ENCODE results near the gene BPIFA1.

DNA sequence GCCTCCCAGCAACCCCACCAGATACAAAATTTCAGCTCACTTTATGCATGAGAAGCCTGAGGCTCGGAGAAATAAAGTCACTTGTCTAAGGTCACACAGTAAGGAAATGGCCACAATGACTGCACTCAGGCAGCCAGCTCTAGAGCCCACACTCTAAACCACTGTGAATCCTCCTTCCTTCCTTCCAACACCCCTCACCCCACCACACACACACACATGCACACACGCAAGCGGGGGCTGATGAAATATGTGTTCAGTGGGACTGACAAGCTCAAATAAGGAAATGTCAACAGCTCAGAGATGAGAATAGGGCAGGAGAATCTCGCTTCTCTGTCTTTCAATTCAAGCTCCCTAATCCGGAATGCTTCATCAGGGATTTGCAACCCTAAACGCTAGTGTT lies 6.0 kb upstream of the BPIFA1 start:
- TF ChIP-seq, protein P1, sequence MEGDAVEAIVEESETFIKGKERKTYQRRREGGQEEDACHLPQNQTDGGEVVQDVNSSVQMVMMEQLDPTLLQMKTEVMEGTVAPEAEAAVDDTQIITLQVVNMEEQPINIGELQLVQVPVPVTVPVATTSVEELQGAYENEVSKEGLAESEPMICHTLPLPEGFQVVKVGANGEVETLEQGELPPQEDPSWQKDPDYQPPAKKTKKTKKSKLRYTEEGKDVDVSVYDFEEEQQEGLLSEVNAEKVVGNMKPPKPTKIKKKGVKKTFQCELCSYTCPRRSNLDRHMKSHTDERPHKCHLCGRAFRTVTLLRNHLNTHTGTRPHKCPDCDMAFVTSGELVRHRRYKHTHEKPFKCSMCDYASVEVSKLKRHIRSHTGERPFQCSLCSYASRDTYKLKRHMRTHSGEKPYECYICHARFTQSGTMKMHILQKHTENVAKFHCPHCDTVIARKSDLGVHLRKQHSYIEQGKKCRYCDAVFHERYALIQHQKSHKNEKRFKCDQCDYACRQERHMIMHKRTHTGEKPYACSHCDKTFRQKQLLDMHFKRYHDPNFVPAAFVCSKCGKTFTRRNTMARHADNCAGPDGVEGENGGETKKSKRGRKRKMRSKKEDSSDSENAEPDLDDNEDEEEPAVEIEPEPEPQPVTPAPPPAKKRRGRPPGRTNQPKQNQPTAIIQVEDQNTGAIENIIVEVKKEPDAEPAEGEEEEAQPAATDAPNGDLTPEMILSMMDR (IDR thresholded peaks at IDR 0.05), result no peak
- TF ChIP-seq POLR2AphosphoS5 (IDR thresholded peaks at IDR 0.05; ENCODE audit: insufficient read depth in 1 of 2, low read depth in 1 of 2), result no peak

Measured in vagina (tissue), 2 donors.